MM.1S (cell line): ENCODE results near the gene DYNC2H1.

Experiments used
- CTCF ChIP-seq: fragments of 300-600 bp; sonication (generic); IDR thresholded peaks from 2 replicates; pipeline ENCODE4 v1.5.1; 2016; ENCODE audit warnings: antibody characterized with exemption, low read length, mixed read lengths
- EZH2 ChIP-seq: fragments of 300-600 bp; sonication (generic); optimal IDR thresholded peaks from 2 replicates; pipeline ENCODE3; 2017; ENCODE audit warnings: low read depth, mild to moderate bottlenecking, antibody characterized with exemption, low read length, mixed read lengths
- EZH2phosphoT487 ChIP-seq: fragments of 300-600 bp; sonication (generic); IDR thresholded peaks from 2 replicates; pipeline ENCODE4 v1.6.1; 2018; ENCODE audit warnings: antibody characterized with exemption, low read length

GRCh38 chr11:103332409-103332808 lies 223.2 kb downstream of the DYNC2H1 start:
- TF ChIP-seq CTCF (no peak), EZH2phosphoT487 (no peak), EZH2 (no peak)
